Epithelial cell of esophagus (primary cell): ENCODE measurements around the gene BAD.

ENCODE experiments used
- DNase-seq: peaks from one replicate; pipeline ENCODE4 v3.0.0; 2010; ENCODE audit warnings: low read depth
- H3K4me3 ChIP-seq: 2 replicates; pipeline ENCODE4 v1.5.1; 2011; ENCODE audit warnings: mild to moderate bottlenecking, low read length, control low read depth
- CTCF ChIP-seq: IDR thresholded peaks from 2 replicates; pipeline ENCODE4 v1.5.1; 2011; ENCODE audit warnings: low read depth, mild to moderate bottlenecking, low read length, control low read depth, inconsistent platforms; ENCODE audit not compliant: insufficient read depth; ENCODE audit errors: missing control alignments

The BAD gene

GRCh38 chr11:64305075-64305690 is 20.7 kb upstream of the BAD start, which contains the start of gene ESRRA:
TSS of gene ESRRA (plus strand) at chr11:64305524. CDS start at chr11:64307180, 1,656 bp downstream.
- DNase-seq: peak; percentile 99
- TF ChIP-seq CTCF: no peak
- H3K4me3 ChIP-seq: peak within 1 kb of the TSS; percentile 79

- TF ChIP-seq CTCF: peak; percentile 84
- DNase-seq: peak; percentile 92
- peak overlapping the region; percentile 75 for H3K4me3 ChIP-seq
These were observed 20.0 kb upstream of the BAD start for GRCh38 chr11:64304316-64305072.

DNA sequence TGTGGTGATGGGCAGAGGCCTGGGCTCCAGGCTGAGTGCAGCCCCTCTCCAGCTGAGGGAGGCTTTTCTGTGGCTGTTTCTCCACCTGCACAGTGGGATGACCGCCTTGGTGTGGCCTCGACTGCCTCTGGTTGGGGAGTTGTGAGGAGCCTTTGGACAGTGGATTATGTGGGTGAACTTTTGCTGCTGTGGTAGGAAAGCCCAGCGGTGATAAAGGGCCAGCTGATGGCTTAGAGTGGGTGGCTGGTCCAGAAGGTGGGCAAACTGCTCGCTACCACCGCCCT is 19.5 kb upstream of the BAD start:
- H3K4me3 ChIP-seq: peak overlapping the region; percentile 75
- TF ChIP-seq CTCF: no peak

DNA sequence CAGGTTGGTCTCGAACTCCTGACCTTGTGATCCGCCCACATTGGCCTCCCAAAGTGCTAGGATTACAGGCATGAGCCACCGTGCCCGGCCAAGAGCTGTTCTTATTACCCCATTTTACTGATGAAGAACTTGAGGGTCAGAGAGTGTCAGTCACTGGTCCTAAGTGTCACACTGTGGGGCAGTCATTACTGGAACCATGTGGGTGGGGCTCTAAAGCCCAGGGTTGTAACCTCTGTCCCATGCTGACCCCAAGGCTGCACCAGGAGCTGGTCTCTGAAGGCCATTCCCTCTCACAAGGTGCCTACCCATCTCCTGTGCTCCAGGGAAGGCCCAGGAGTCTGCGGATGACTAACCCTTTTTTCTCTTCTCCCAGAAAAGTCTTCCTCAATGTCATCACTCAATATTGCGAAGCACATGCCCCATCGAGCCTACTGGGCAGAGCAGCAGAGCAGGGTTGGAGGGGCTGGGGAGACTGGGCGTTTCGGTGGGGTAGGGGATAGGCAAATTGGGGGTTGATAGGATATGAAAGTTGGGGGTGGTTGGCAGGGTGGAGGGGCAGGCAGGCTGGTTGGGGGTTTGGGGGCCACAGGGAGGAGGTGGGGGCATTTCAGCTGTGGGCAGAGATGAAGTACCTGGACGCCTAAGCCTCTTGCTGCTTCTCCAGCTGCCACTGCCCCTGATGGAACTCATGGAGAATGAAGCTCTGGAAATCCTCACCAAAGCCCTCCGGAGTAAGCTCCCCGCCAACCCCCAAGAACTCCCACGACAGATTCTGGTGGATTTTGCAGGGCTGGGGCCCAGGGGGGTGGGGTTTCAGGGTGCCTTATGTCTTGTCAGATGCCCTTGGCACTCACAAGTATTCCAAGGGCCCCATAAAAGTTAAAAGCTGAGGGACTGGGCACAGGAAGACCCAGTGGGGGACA is 18.9 kb upstream of the BAD start:
- H3K4me3 ChIP-seq: no peak overlapping the region
- peak; percentile 64 for DNase-seq
- no peak for TF ChIP-seq CTCF

More for the DNA sequence above, 19.5 kb upstream of the BAD start:
- no peak for DNase-seq

GRCh38 chr11:64299847-64300648 is 15.6 kb upstream of the BAD start, which contains the start of gene CATSPERZ:
TSS of gene CATSPERZ (plus strand) at chr11:64300358. CDS start at chr11:64300411, 53 bp downstream.
- H3K4me3 ChIP-seq: peak within 1 kb of the TSS; percentile 35
- DNase-seq: no peak
- no peak for TF ChIP-seq CTCF

DNA sequence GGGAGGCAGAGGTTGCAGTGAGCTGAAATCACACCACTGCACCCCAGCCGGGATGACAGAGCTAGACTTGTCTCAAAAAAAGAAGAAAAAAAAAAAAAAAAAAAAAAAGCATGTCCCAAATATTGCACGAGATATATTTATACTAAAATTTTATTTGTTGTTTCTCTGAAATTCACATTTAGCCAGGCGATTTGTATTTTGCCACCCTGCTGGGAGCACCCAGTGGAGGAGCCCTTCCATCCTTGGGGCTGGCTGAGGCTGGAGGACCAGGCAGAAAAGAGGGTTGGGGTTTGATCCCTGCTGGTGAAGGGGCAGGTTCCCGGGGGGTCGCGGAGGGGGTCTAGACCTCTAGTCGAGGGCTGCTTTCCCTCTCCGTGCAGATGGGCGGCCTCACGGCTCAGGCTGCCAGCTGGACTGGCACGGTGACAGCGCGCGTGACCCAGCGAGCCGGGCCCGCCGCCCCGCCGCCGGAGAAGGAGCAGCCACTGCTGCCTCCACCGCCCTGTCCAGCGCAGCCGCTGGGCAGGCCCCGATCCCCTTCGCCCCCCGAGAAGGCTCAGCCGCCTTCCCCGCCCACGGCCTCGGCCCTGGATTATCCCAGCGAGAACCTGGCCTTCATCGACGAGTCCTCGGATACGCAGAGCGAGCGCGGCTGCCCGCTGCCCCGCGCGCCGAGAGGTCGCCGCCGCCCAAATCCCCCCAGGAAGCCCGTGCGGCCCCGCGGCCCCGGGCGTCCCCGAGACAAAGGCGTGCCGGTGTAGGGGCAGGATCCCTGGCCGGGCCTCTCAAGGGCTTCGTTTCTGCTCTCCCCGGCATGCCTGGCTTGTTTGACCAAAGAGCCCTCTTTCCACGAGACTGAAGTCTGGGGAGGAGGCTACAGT is 14.7 kb upstream of the BAD start:
- no peak for DNase-seq
- no peak overlapping the region for H3K4me3 ChIP-seq
- no peak for TF ChIP-seq CTCF
